ENCODE results near the gene CCNO. TPM values are rescaled to one million over a fixed set of nuclear protein-coding genes. Genes with fewer than 3 reads are reported as not detected.

The CCNO gene
- total and polyA plus RNA-seq, 7 donors = 2.0 TPM; not detected in 6

GRCh38 chr5:55188656-55189540 lies 44.5 kb downstream of the CCNO start:
- WGBS, 2 donors = 23 to 57% methylated on average over 6 of the region's 6 CpGs
- H3K36me3 ChIP-seq = no peaks in the 10 kb centered on the region
- no peak overlapping the region for H3K27ac ChIP-seq
- H3K9me3 ChIP-seq = no peaks in the 10 kb centered on the region
- no peak overlapping the region for H3K4me3 ChIP-seq
- H3K27me3 ChIP-seq = peaks cover 0 to 65% (median 8%) of the 10 kb centered on the region in 3 donors
- DNase-seq = no peak
- H3K4me1 ChIP-seq = no peaks in the 10 kb centered on the region
- no peak for TF ChIP-seq CTCF (IDR thresholded peaks at IDR 0.05)
- TF ChIP-seq EP300 (IDR thresholded peaks at IDR 0.05) = no peak
- TF ChIP-seq POLR2AphosphoS5 (IDR thresholded peaks at IDR 0.05) = no peak
- no peak for TF ChIP-seq POLR2A (IDR thresholded peaks at IDR 0.05)
- intact Hi-C loops (cut with DNase I) = no loop called here

- H3K36me3 ChIP-seq = no peaks in the 10 kb centered on the region
- no peaks in the 10 kb centered on the region for H3K4me1 ChIP-seq
- H3K27me3 ChIP-seq = peaks cover 0 to 70% (median 7%) of the 10 kb centered on the region in 3 donors
- WGBS, 2 donors = 28 to 45% methylated on average over 4 of the region's 4 CpGs
- H3K27ac ChIP-seq = no peak overlapping the region
- intact Hi-C loops (cut with DNase I) = no loop called here
- no peaks in the 10 kb centered on the region for H3K9me3 ChIP-seq
- no peak for TF ChIP-seq POLR2AphosphoS5 (IDR thresholded peaks at IDR 0.05)
- no peak for TF ChIP-seq CTCF (IDR thresholded peaks at IDR 0.05)
- no peak for TF ChIP-seq POLR2A (IDR thresholded peaks at IDR 0.05)
- TF ChIP-seq EP300 (IDR thresholded peaks at IDR 0.05) = no peak
- no peak overlapping the region for H3K4me3 ChIP-seq
- no peak for DNase-seq
Measured at GRCh38 chr5:55187370-55187769, 46.0 kb downstream of the CCNO start.

Other genes starting within 250 kb of the CCNO start
- not detected for gene ESM1, start 248.0 kb downstream of the CCNO start, total RNA-seq
- gene ESM1, start 248.0 kb downstream of the CCNO start, polyA plus RNA-seq = under 1 TPM in 1 of 3 donors, not detected in 2; 0.26 TPM
- under 1 TPM in 3 of 4 donors, not detected in 1; 0.36 to 0.99 (median 0.83) TPM for gene GZMK, start 209.4 kb downstream of the CCNO start, total RNA-seq
- gene GZMK, start 209.4 kb downstream of the CCNO start, polyA plus RNA-seq = 1 to 10 TPM in 2 of 3 donors, not detected in 1; 1.4 to 6.6 TPM
- 1 to 10 TPM in 1 of 4 donors, not detected in 3; 1.1 TPM for gene GZMA, start 131.0 kb downstream of the CCNO start, total RNA-seq
- 10 to 100 TPM in 1 of 3 donors, 1 to 10 TPM in 2; 4.2 to 15.0 (median 8.0) TPM for gene GZMA, start 131.0 kb downstream of the CCNO start, polyA plus RNA-seq
- 10 to 100 TPM; 14.2 to 20.8 (median 16.2) TPM for gene GPX8, start 73.4 kb downstream of the CCNO start, total RNA-seq
- gene GPX8, start 73.4 kb downstream of the CCNO start, polyA plus RNA-seq = 1 to 10 TPM; 1.8 to 8.9 (median 7.2) TPM
- not detected for gene CDC20B, start 60.4 kb downstream of the CCNO start, total RNA-seq
- not detected for gene CDC20B, start 60.4 kb downstream of the CCNO start, polyA plus RNA-seq
- not detected for gene MCIDAS, start 6.3 kb downstream of the CCNO start, total RNA-seq
- gene MCIDAS, start 6.3 kb downstream of the CCNO start, polyA plus RNA-seq = 1 to 10 TPM in 1 of 3 donors, under 1 TPM in 1, not detected in 1; 0.15 to 3.6 TPM
- 10 to 100 TPM; 28.8 to 34.2 (median 31.9) TPM for gene DHX29, start 74.1 kb upstream of the CCNO start, total RNA-seq
- 10 to 100 TPM in 1 of 3 donors, 1 to 10 TPM in 2; 7.6 to 11.4 (median 9.0) TPM for gene DHX29, start 74.1 kb upstream of the CCNO start, polyA plus RNA-seq
- gene MTREX, start 74.4 kb upstream of the CCNO start, total RNA-seq = 10 to 100 TPM; 59.0 to 76.7 (median 66.6) TPM
- 10 to 100 TPM; 11.3 to 20.6 (median 15.0) TPM for gene MTREX, start 74.4 kb upstream of the CCNO start, polyA plus RNA-seq

Data from sigmoid colon (tissue), 7 donors.